Measurements from ENCODE around the gene ST3GAL6. TPM values are rescaled to one million over a fixed set of nuclear protein-coding genes. Genes with fewer than 3 reads are reported as not detected.
A peak's percentile ranks its signal among the peaks of the same experiment; 100 is the strongest.

Gene ST3GAL6
- polyA plus RNA-seq, 3 donors, result 21.0 to 49.5 (median 22.8) TPM

DNA sequence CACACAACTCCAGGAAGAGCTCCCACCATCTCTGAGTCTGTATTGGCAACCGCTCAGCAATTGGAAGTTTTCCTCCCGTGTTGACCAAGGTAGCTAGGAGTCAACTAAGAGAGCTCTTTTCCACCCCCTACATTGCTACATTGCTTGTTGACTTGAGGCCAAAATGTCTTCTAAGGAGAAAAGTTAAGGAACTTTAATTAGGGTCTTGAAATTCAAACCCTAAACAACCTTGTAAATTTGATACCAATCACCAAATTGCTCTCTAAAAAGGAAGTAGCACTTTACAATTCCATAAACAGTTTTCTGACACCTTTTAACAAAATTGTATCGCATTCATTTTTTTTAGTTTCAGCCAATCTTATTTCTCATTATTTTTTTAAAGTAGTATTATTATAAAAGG, 35.5 kb upstream of the ST3GAL6 start:
- H3K36me3 Mint-ChIP-seq, result no peaks in the 10 kb centered on the region
- Histone ChIP-seq H3K9ac (ENCODE audit: insufficient read depth, low read length, poor library complexity, severe bottlenecking) (no peak overlapping the region), H3K9me3 (replicated peaks in 1 of 2; ENCODE audit: control insufficient read depth in 1 of 2, insufficient read depth in 1 of 2, low read length in 2 of 2) (no peaks in the 10 kb centered on the region), H3K4me1 (ENCODE audit: control insufficient read depth in 1 of 2, insufficient read depth in 2 of 2, low read length in 2 of 2) (peaks cover 25 to 30% of the 10 kb centered on the region in 2 donors), H4K20me1 (ENCODE audit: insufficient read depth, low read length) (no peaks in the 10 kb centered on the region), H3K36me3 (replicated peaks in 1 of 2; ENCODE audit: control insufficient read depth in 1 of 2, insufficient read depth in 2 of 2, low read length in 2 of 2) (no peaks in the 10 kb centered on the region), H3K27ac (ENCODE audit: low read depth in 1 of 2, low read length in 2 of 2) (no peak overlapping the region), H3K27me3 (ENCODE audit: control insufficient read depth in 2 of 2, insufficient read depth in 2 of 2, low read length in 2 of 2) (peaks cover 0 to 2% of the 10 kb centered on the region in 2 donors), H3K79me2 (ENCODE audit: insufficient read depth, low read length) (no peaks in the 10 kb centered on the region), H3K4me3 (replicated peaks in 1 of 3; ENCODE audit: low read depth in 2 of 3, low read length in 3 of 3) (no peak overlapping the region), H2AFZ (ENCODE audit: insufficient read depth, low read depth, low read length, poor library complexity, severe bottlenecking) (no peak overlapping the region), H3K4me2 (replicated peaks; ENCODE audit: extremely low read depth, low read length, poor library complexity, severe bottlenecking) (no peak overlapping the region)
- H3K4me3 Mint-ChIP-seq, result no peak overlapping the region
- peaks cover 0 to 8% (median 2%) of the 10 kb centered on the region in 3 donors for H3K27me3 Mint-ChIP-seq (ENCODE audit: low read depth in 3 of 3)
- H3K27ac Mint-ChIP-seq, result no peak overlapping the region
- TF ChIP-seq, protein P1, sequence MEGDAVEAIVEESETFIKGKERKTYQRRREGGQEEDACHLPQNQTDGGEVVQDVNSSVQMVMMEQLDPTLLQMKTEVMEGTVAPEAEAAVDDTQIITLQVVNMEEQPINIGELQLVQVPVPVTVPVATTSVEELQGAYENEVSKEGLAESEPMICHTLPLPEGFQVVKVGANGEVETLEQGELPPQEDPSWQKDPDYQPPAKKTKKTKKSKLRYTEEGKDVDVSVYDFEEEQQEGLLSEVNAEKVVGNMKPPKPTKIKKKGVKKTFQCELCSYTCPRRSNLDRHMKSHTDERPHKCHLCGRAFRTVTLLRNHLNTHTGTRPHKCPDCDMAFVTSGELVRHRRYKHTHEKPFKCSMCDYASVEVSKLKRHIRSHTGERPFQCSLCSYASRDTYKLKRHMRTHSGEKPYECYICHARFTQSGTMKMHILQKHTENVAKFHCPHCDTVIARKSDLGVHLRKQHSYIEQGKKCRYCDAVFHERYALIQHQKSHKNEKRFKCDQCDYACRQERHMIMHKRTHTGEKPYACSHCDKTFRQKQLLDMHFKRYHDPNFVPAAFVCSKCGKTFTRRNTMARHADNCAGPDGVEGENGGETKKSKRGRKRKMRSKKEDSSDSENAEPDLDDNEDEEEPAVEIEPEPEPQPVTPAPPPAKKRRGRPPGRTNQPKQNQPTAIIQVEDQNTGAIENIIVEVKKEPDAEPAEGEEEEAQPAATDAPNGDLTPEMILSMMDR (IDR thresholded peaks at IDR 0.05), result no peak
- DNase-seq, result no peak
- intact Hi-C loops (cut with micrococcal nuclease), result no loop called here
- 100% methylated on average over 1 of the region's 3 CpGs for WGBS (ENCODE audit: insufficient coverage)
- peaks cover 24% of the 10 kb centered on the region for H3K4me1 Mint-ChIP-seq
- H3K9me3 Mint-ChIP-seq, result no peaks in the 10 kb centered on the region

GRCh38 chr3:98728672-98729071, 34.5 kb upstream of the ST3GAL6 start:
- Mint-ChIP-seq H3K9me3 (no peaks in the 10 kb centered on the region), H3K36me3 (no peaks in the 10 kb centered on the region), H3K4me1 (peaks cover 30% of the 10 kb centered on the region), H3K4me3 (no peak overlapping the region), H3K27me3 (ENCODE audit: low read depth in 3 of 3) (peaks cover 0 to 13% (median 6%) of the 10 kb centered on the region in 3 donors), H3K27ac (peak overlapping the region in 1 of 7 donors; percentile 15)
- Histone ChIP-seq H3K9ac (ENCODE audit: insufficient read depth, low read length, poor library complexity, severe bottlenecking) (no peak overlapping the region), H3K4me1 (ENCODE audit: control insufficient read depth in 1 of 2, insufficient read depth in 2 of 2, low read length in 2 of 2) (peaks cover 30 to 36% of the 10 kb centered on the region in 2 donors), H3K27ac (ENCODE audit: low read depth in 1 of 2, low read length in 2 of 2) (no peak overlapping the region), H3K36me3 (replicated peaks in 1 of 2; ENCODE audit: control insufficient read depth in 1 of 2, insufficient read depth in 2 of 2, low read length in 2 of 2) (no peaks in the 10 kb centered on the region), H3K4me2 (replicated peaks; ENCODE audit: extremely low read depth, low read length, poor library complexity, severe bottlenecking) (no peak overlapping the region), H3K27me3 (ENCODE audit: control insufficient read depth in 2 of 2, insufficient read depth in 2 of 2, low read length in 2 of 2) (peaks cover 0 to 4% of the 10 kb centered on the region in 2 donors), H3K9me3 (replicated peaks in 1 of 2; ENCODE audit: control insufficient read depth in 1 of 2, insufficient read depth in 1 of 2, low read length in 2 of 2) (no peaks in the 10 kb centered on the region), H3K79me2 (ENCODE audit: insufficient read depth, low read length) (peaks cover 8% of the 10 kb centered on the region), H3K4me3 (replicated peaks in 1 of 3; ENCODE audit: low read depth in 2 of 3, low read length in 3 of 3) (no peak overlapping the region), H2AFZ (ENCODE audit: insufficient read depth, low read depth, low read length, poor library complexity, severe bottlenecking) (no peak overlapping the region), H4K20me1 (ENCODE audit: insufficient read depth, low read length) (no peaks in the 10 kb centered on the region)
- no CpG with 5 or more reads among the region's 2 CpGs for WGBS (ENCODE audit: insufficient coverage)
- peak in 2 of 3 donors; percentile 39 to 45 for DNase-seq
- TF ChIP-seq, protein P1 (IDR thresholded peaks at IDR 0.05), result no peak
- intact Hi-C loops (cut with micrococcal nuclease), result no loop called here
